ENCODE data around the gene OLFML1.

DNA sequence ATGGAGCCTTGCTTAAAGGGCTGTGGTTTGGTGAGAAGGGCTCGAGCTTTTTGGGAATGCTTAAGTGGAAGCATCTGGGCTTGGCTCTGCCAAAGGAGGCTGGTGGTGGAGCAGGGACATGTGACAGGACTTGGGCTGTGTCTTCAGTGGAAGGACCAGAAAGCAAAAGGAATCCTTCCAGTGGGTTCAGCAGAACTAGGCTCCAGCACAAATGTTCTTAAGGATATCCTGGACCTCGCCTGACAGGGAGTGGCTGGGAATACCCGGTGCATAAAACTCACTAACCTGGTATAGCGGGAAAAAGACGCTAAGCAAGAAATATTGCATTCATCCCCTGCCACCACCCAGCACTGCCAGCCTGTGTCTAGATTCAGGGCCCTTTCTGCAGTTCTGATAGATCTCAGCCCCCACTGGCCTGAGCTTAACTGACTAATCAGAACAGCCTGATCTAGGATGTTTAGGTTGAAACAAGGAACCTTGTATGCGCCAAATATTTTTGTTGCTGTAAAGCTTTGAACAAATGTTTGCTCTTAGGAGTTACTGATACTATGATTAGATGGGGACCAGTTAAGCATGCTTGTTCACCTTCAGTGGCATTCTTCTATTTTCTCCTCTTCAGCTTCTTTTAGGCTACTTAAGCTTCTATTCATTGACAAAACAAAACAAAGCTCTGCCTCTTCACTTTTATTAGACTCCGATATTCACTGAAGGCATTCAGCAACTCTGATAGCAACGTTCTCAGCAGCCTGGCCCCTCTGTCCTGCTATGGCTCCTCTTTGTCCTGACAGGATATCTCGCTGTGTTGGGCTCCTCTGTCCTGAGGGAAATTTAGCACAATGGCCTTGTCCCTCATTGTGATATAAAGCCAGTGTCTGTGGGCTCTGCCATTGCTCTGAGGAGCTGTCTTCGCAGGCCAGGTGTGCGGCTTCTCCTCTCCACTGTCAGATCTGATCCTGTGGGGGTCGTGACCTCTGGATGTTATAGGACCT is 53.5 kb downstream of the OLFML1 start:
- TF ChIP-seq, protein P1, sequence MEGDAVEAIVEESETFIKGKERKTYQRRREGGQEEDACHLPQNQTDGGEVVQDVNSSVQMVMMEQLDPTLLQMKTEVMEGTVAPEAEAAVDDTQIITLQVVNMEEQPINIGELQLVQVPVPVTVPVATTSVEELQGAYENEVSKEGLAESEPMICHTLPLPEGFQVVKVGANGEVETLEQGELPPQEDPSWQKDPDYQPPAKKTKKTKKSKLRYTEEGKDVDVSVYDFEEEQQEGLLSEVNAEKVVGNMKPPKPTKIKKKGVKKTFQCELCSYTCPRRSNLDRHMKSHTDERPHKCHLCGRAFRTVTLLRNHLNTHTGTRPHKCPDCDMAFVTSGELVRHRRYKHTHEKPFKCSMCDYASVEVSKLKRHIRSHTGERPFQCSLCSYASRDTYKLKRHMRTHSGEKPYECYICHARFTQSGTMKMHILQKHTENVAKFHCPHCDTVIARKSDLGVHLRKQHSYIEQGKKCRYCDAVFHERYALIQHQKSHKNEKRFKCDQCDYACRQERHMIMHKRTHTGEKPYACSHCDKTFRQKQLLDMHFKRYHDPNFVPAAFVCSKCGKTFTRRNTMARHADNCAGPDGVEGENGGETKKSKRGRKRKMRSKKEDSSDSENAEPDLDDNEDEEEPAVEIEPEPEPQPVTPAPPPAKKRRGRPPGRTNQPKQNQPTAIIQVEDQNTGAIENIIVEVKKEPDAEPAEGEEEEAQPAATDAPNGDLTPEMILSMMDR (conservative IDR thresholded peaks at IDR 0.05; ENCODE audit: low read length) = no peak
- no peak for TF ChIP-seq EZH2phosphoT487 (IDR thresholded peaks at IDR 0.05; ENCODE audit: borderline replicate concordance, low read depth, low read length)
